Umbilical cord (tissue), 2 donors: ENCODE results near the gene GRIK2. TPM values are rescaled to one million over a fixed set of nuclear protein-coding genes. Genes with fewer than 3 reads are reported as not detected.
A peak's percentile ranks its signal among the peaks of the same experiment; 100 is the strongest.

Source experiments
- DNase-seq: peaks from one replicate; pipeline ENCODE4 v3.0.0-alpha.2; 2015; ENCODE audit warnings: low spot score
- total RNA-seq: library from RNA; depleted of rRNA; stranded (reverse); fragments of >200 nt; gene quantifications from one replicate; pipeline ENCODE4 v1.2.3, GENCODE V29; 2014; ENCODE audit warnings: low replicate concordance; ENCODE audit not compliant: insufficient read depth

GRIK2 gene
- total RNA-seq, 1 donor from 2014 or later: 38.5 TPM

GRCh38 chr6:101400326-101401135 is 7.0 kb downstream of the GRIK2 start:
- DNase-seq: peak; percentile 75

GRCh38 chr6:101401171-101401570 is 7.7 kb downstream of the GRIK2 start:
- DNase-seq: no peak

- peak; percentile 65 for DNase-seq
Measured at GRCh38 chr6:101401792-101402621, 8.5 kb downstream of the GRIK2 start.

GRCh38 chr6:101402622-101403031 is 9.1 kb downstream of the GRIK2 start:
- DNase-seq: no peak

- no peak for DNase-seq
Measured at GRCh38 chr6:101403216-101403945, 9.9 kb downstream of the GRIK2 start.

GRCh38 chr6:101404775-101405174 is 11.3 kb downstream of the GRIK2 start:
- no peak for DNase-seq

- DNase-seq: no peak
Measured at GRCh38 chr6:101413773-101414172, 20.3 kb downstream of the GRIK2 start.

GRCh38 chr6:101417900-101418299 is 24.4 kb downstream of the GRIK2 start:
- no peak for DNase-seq

GRCh38 chr6:101422251-101422650 is 28.7 kb downstream of the GRIK2 start:
- DNase-seq: no peak

- no peak for DNase-seq
Measured at GRCh38 chr6:101422811-101423210, 29.3 kb downstream of the GRIK2 start.

GRCh38 chr6:101429270-101429669 is 35.8 kb downstream of the GRIK2 start:
- peak; percentile 58 for DNase-seq

GRCh38 chr6:101429845-101430244 is 36.3 kb downstream of the GRIK2 start:
- no peak for DNase-seq

GRCh38 chr6:101433141-101433540 is 39.6 kb downstream of the GRIK2 start:
- DNase-seq: no peak

GRCh38 chr6:101434601-101435000 is 41.1 kb downstream of the GRIK2 start:
- DNase-seq: no peak

GRCh38 chr6:101435038-101435437 is 41.5 kb downstream of the GRIK2 start:
- DNase-seq: no peak

- no peak for DNase-seq
Measured at GRCh38 chr6:101439790-101440189, 46.3 kb downstream of the GRIK2 start.

- no peak for DNase-seq
Measured at GRCh38 chr6:101443315-101443714, 49.8 kb downstream of the GRIK2 start.

- DNase-seq: no peak
Measured at GRCh38 chr6:101444717-101445116, 51.2 kb downstream of the GRIK2 start.

- no peak for DNase-seq
Measured at GRCh38 chr6:101445527-101445926, 52.0 kb downstream of the GRIK2 start.

GRCh38 chr6:101450901-101451300 is 57.4 kb downstream of the GRIK2 start:
- DNase-seq: peak; percentile 91

GRCh38 chr6:101451981-101452380 is 58.5 kb downstream of the GRIK2 start:
- DNase-seq: no peak

- DNase-seq: no peak
Measured at GRCh38 chr6:101453221-101453620, 59.7 kb downstream of the GRIK2 start.
